ENCODE results near the gene PLXNA4. TPM values are rescaled to one million over a fixed set of nuclear protein-coding genes. Genes with fewer than 3 reads are reported as not detected.

Gene PLXNA4
- total and polyA plus RNA-seq, 11 donors, result 1.8 to 22.1 (median 10.5) TPM

- intact Hi-C loops (cut with DNase I), result loop anchor here in 1 of 10 donors (10.0 kb wide), 1 partner anchor 219 kb away; no protein-coding TSS in a partner anchor
- no peak overlapping the region for H3K4me3 ChIP-seq
- DNase-seq (no peak), ATAC-seq (no peak)
- no peaks in the 10 kb centered on the region for H3K27me3 ChIP-seq
- TF ChIP-seq, protein P1, sequence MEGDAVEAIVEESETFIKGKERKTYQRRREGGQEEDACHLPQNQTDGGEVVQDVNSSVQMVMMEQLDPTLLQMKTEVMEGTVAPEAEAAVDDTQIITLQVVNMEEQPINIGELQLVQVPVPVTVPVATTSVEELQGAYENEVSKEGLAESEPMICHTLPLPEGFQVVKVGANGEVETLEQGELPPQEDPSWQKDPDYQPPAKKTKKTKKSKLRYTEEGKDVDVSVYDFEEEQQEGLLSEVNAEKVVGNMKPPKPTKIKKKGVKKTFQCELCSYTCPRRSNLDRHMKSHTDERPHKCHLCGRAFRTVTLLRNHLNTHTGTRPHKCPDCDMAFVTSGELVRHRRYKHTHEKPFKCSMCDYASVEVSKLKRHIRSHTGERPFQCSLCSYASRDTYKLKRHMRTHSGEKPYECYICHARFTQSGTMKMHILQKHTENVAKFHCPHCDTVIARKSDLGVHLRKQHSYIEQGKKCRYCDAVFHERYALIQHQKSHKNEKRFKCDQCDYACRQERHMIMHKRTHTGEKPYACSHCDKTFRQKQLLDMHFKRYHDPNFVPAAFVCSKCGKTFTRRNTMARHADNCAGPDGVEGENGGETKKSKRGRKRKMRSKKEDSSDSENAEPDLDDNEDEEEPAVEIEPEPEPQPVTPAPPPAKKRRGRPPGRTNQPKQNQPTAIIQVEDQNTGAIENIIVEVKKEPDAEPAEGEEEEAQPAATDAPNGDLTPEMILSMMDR (IDR thresholded peaks at IDR 0.05), result no peak
- TF ChIP-seq POLR2A (IDR thresholded peaks at IDR 0.05), result no peak
- no peaks in the 10 kb centered on the region for H3K36me3 ChIP-seq
- WGBS, 4 donors, result 93 to 97% (median 96%) methylated on average over 3 of the region's 3 CpGs
- no peak overlapping the region for H3K27ac ChIP-seq
- H3K4me1 ChIP-seq, result peaks cover 0 to 3% (median 0%) of the 10 kb centered on the region in 12 donors
- H3K9me3 ChIP-seq, result peaks cover 0 to 7% (median 0%) of the 10 kb centered on the region in 12 donors
These were observed 332.8 kb downstream of the PLXNA4 start for GRCh38 chr7:132243463-132243862.

GRCh38 chr7:132243051-132243450, 333.2 kb downstream of the PLXNA4 start:
- intact Hi-C loops (cut with DNase I), result loop anchor here in 1 of 10 donors (10.0 kb wide), 1 partner anchor 218 kb away; no protein-coding TSS in a partner anchor

DNA sequence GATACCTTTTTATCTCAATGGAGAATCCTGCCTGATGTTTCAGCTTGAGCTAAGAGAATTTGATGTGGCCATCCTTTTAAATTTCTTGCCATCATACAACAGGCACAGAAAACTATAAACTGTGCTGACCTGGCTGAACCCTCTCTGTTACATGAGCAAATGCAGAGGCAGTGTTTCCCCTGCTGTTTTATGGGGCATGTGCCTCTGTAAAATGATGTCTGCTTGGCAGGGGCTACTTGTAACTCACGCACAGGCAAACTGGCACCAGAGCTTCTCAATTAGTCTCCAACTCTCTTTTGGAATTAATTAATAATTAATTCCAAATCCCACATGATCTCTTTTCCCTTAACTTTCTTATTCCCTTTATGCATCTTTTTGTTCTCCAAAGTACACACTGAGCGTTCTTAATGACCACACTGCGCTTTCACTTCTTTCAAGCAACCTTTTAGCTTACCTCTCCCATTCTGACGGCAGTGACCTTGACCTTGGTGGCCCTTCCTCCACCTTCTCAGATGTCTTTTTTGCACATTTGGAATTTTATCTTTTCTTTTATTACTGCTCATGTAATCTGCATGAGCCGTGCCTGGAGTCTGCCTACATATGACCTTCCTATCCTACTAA, 334.0 kb downstream of the PLXNA4 start:
- intact Hi-C loops (cut with DNase I), result loop anchor here in 1 of 10 donors (10.0 kb wide), 1 partner anchor 218 kb away; no protein-coding TSS in a partner anchor
- H3K27ac ChIP-seq, result no peak overlapping the region
- DNase-seq (no peak), ATAC-seq (no peak)
- TF ChIP-seq POLR2A (IDR thresholded peaks at IDR 0.05), result no peak
- TF ChIP-seq, protein P1 (IDR thresholded peaks at IDR 0.05), result no peak
- H3K27me3 ChIP-seq, result no peaks in the 10 kb centered on the region
- H3K36me3 ChIP-seq, result no peaks in the 10 kb centered on the region
- H3K4me3 ChIP-seq, result no peak overlapping the region
- H3K4me1 ChIP-seq, result peaks cover 0 to 3% (median 0%) of the 10 kb centered on the region in 12 donors
- H3K9me3 ChIP-seq, result peaks cover 0 to 7% (median 0%) of the 10 kb centered on the region in 12 donors
- WGBS, 4 donors, result 86 to 91% (median 90%) methylated on average over 5 of the region's 5 CpGs

More at GRCh38 chr7:132243051-132243450, 333.2 kb downstream of the PLXNA4 start:
- DNase-seq (no peak), ATAC-seq (no peak)
- H3K4me3 ChIP-seq, result no peak overlapping the region
- peaks cover 0 to 7% (median 0%) of the 10 kb centered on the region in 12 donors for H3K9me3 ChIP-seq
- peaks cover 0 to 3% (median 0%) of the 10 kb centered on the region in 12 donors for H3K4me1 ChIP-seq
- H3K27ac ChIP-seq, result no peak overlapping the region
- no peak for TF ChIP-seq POLR2A (IDR thresholded peaks at IDR 0.05)
- TF ChIP-seq, protein P1 (IDR thresholded peaks at IDR 0.05), result no peak
- WGBS, 4 donors, result 93 to 100% (median 97%) methylated on average over 1 of the region's 1 CpG
- H3K27me3 ChIP-seq, result no peaks in the 10 kb centered on the region
- H3K36me3 ChIP-seq, result no peaks in the 10 kb centered on the region

DNA sequence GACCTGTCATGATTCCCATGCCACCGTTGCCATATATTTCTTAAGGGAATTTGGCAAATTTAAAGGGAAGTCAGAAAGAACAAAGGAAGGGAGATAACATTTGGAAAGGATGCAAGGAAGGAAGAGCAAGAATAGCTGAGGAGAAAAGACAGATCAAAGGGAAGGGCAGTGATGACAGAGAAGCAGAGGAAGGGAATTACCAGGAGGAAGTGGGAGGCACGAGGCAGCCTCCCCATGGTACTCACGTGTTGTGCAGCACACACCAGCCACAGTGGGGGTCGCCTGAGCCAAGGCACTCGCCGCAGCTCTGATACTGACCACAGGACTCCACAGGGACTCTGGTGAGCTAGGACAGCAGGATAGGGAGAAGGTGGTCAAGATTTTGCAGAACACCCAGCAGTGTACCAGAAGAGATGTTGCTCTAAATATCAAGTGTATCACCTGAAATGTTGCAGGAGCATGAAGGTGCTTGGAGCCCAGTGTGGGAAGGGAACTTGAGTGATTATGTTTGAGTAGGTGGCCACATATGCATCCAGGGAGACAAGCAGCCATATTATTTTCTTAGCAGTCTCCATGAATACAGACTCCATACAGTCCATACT, 335.3 kb downstream of the PLXNA4 start:
- no peaks in the 10 kb centered on the region for H3K27me3 ChIP-seq
- H3K4me3 ChIP-seq, result no peak overlapping the region
- DNase-seq, result no peak
- 24 to 48% (median 42%) methylated on average over 6 of the region's 6 CpGs for WGBS, 4 donors
- no peak overlapping the region for H3K27ac ChIP-seq
- no peaks in the 10 kb centered on the region for H3K36me3 ChIP-seq
- intact Hi-C loops (cut with DNase I), result loop anchor here in 1 of 10 donors (10.0 kb wide), 1 partner anchor 216 kb away; no protein-coding TSS in a partner anchor
- peaks cover 0 to 3% (median 0%) of the 10 kb centered on the region in 12 donors for H3K4me1 ChIP-seq
- H3K9me3 ChIP-seq, result peaks cover 0 to 7% (median 0%) of the 10 kb centered on the region in 12 donors
- TF ChIP-seq POLR2A (IDR thresholded peaks at IDR 0.05), result no peak
- TF ChIP-seq, protein P1 (IDR thresholded peaks at IDR 0.05), result no peak
- ATAC-seq, result no peak
